Spleen (tissue), 11 donors: ENCODE data around the gene PAQR7. TPM values are rescaled to one million over a fixed set of nuclear protein-coding genes. Genes with fewer than 3 reads are reported as not detected.

ENCODE experiments used
- DNase-seq: peaks from one replicate; pipeline ENCODE4 v3.0.0-alpha.2; 2020
- H3K27ac ChIP-seq, 8 donors: fragments of 200-600 bp; sonication (generic) in 7 of 8; 1 replicate in 4 of 8; 2 replicates in 4 of 8; pipeline versions ENCODE4 v1.5.0 to v1.8.0; 2016 to 2021; ENCODE audit warnings: inconsistent platforms in 4 of 8, mild to moderate bottlenecking in 4 of 8, moderate library complexity in 1 of 8
- H3K27me3 ChIP-seq, 7 donors: fragments of 200-600 bp; sonication (generic) in 6 of 7; replicated peaks in 1 of 7; 1 replicate in 4 of 7; 2 replicates in 3 of 7; pipeline versions ENCODE4 v1.5.0 to v1.8.0; 2016 to 2021; ENCODE audit warnings: inconsistent platforms in 3 of 7, mild to moderate bottlenecking in 1 of 7
- H3K36me3 ChIP-seq, 6 donors: fragments of 200-600 bp; sonication (generic) in 5 of 6; 1 replicate in 4 of 6; 2 replicates in 2 of 6; pipeline versions ENCODE4 v1.5.0 to v1.8.0; 2016 to 2021; ENCODE audit warnings: inconsistent platforms in 2 of 6
- H3K4me1 ChIP-seq, 6 donors: fragments of 200-600 bp; sonication (generic) in 5 of 6; 1 replicate in 3 of 6; 2 replicates in 3 of 6; pipeline versions ENCODE4 v1.5.0 to v1.8.0; 2016 to 2021; ENCODE audit warnings: inconsistent platforms in 3 of 6
- H3K4me3 ChIP-seq, 8 donors: fragments of 200-600 bp; sonication (generic) in 7 of 8; 1 replicate in 4 of 8; 2 replicates in 4 of 8; pipeline versions ENCODE4 v1.5.0 to v1.8.0; 2016 to 2021; ENCODE audit warnings: inconsistent platforms in 4 of 8, mild to moderate bottlenecking in 4 of 8, moderate library complexity in 2 of 8
- H3K9me3 ChIP-seq, 8 donors: fragments of 200-600 bp; sonication (generic) in 7 of 8; 1 replicate in 4 of 8; 2 replicates in 4 of 8; pipeline versions ENCODE4 v1.5.0 to v1.8.0; 2016 to 2021; ENCODE audit warnings: inconsistent platforms in 4 of 8
- CTCF ChIP-seq, 11 experiments: fragments of 200-600 bp in 7 of 11; fragments of 450-650 bp in 4 of 11; sonication (generic) in 4 of 11; IDR thresholded peaks in 8 of 11; conservative IDR thresholded peaks in 3 of 11; 1 replicate in 7 of 11; 2 replicates in 4 of 11; pipeline versions ENCODE4 v1.4.0 to v1.8.0; 2016 to 2021; ENCODE audit warnings: antibody characterized with exemption in 11 of 11, inconsistent platforms in 4 of 11, mild to moderate bottlenecking in 1 of 11
- POLR2A ChIP-seq, 3 donors: fragments of 450-650 bp; IDR thresholded peaks; one replicate each; pipeline ENCODE4 v1.5.1; 2017; ENCODE audit warnings: antibody characterized with exemption in 3 of 3, mild to moderate bottlenecking in 1 of 3
- POLR2AphosphoS5 ChIP-seq, 3 donors: sonication (generic); formaldehyde crosslinking; IDR thresholded peaks; one replicate each; pipeline ENCODE4 v1.5.1; 2017; ENCODE audit warnings: antibody characterized with exemption in 3 of 3
- WGBS, 5 donors: extraction: QIAGEN DNeasy Blood & Tissue Kit in 3 of 5; methylation state at CpG; one replicate each; pipeline versions ENCODE4 v1.1.5 to v1.1.7; 2013 to 2018; 5-methylcytosine and 5-hydroxymethylcytosine counted together
- intact Hi-C: fragments of 100-400 bp; cut with DNase I; formaldehyde crosslinking; loops from one replicate; pipeline ENCODE4 v1.15.0; 2023; ENCODE audit warnings: low total_unique reads
- polyA plus RNA-seq, 3 donors: library from polyadenylated mRNA; stranded (reverse); fragments of 200-250 nt; gene quantifications; one replicate each; pipeline ENCODE4 v1.2.1, GENCODE V29; 2013
- total RNA-seq, 7 donors: library from RNA; depleted of rRNA in 3 of 7; stranded (reverse); fragments of >200 nt in 3 of 7; fragmentation: NEBNext Ultra II Directional in 4 of 7; extraction: Animal tissue kit (Norgen Biotek cat#: 25700) in 4 of 7; gene quantifications; one replicate each; pipeline versions ENCODE4 v1.1.0 to v1.2.1, GENCODE V29; 2016 to 2021
- donor health status: healthy with polysubstance abuse.
- donor health status: DM: no; HTN: no; CAD: no; lungs with moderate emphysema.
- donor health status: DM: no; HTN: no; CAD: no.
- donor health status: Bipolar disorder and iron deficiency.
- donor health status: healthy.
- donor health status: DM: no; HTN: no; CAD: no.
- donor health status: DM: yes; HTN: yes; CAD: no.

The PAQR7 gene
- total and polyA plus RNA-seq, 10 donors = 3.0 to 14.2 (median 9.3) TPM

DNA sequence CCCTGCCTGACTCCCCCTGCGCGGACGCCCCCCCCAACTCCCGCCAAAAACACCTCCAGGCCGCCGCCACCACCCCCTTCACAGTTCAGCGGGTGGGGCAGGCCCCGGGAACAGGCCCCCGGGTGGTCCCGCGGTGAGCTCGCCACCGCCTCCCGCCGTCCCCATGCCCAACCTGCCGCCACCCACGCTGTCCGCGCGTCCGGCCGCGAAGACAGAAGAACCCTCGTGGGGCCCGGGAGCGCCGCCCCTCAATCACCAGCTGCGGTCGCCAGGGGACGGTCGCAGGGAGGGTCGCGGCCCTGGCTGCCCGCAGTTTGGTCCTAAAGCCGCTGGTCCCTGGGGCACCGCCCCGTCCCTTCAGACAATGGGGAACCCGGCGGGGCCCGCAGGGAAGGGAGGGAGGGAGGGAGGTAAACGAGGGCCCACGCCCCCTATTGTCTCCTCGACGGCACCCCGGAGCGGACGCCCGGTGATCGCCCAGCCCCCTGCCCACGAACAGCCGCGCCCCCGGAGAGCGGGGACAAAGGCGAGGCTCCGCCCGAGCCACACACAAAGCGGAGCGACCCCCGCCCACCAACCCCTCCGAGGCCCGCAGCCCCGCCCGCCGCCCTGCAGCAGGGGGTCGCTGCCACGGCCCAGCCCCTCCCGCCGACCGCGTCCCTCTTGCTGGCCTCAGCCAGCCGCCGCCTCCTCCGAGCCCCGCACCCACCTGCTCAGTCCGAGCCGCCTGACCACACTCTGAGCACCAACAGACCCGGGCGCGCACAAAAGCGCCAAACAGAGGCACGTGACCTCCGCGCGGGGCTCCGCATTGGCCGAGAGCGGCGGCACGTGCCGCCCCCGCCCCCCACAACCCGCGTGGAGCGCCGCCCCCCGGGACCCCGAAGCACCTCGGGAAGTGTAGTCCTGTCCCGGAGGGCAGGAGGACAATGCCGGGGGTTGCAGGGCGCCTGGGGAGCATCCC is 30.5 kb upstream of the PAQR7 start, which contains the start of gene STMN1:
STMN1 (minus strand) TSS at position 740 of the 964 bp plus-strand sequence. CDS start 1,743 bp downstream, outside the sequence.
- Histone ChIP-seq H3K27me3 (peaks cover 0 to 5% (median 0%) of the 10 kb centered on the region in 7 donors), H3K4me3 (peak within 1 kb of the TSS; percentile 67 to 94 (median 84)), H3K27ac (peak within 1 kb of the TSS in 7 of 8 donors; percentile 55 to 81 (median 79)), H3K9me3 (no peaks in the 10 kb centered on the region), H3K4me1 (peaks cover 10 to 43% (median 24%) of the 10 kb centered on the region in 6 donors), H3K36me3 (peaks cover 0 to 27% (median 2%) of the 10 kb centered on the region in 6 donors)
- WGBS, 5 donors = 0 to 1% (median 1%) methylated on average over 31 to 102 of the region's 102 CpGs
- TF ChIP-seq POLR2A (IDR thresholded peaks at IDR 0.05) = peak in 2 of 3 donors; percentile 59 to 94
- TF ChIP-seq CTCF (IDR thresholded peaks at IDR 0.05 in 8 of 11, conservative IDR thresholded peaks at IDR 0.05 in 3 of 11) = no peak
- TF ChIP-seq POLR2AphosphoS5 (IDR thresholded peaks at IDR 0.05) = peak; percentile 93 to 99 (median 97)
- intact Hi-C loops = no loop called here
- DNase-seq = peak; percentile 95

DNA sequence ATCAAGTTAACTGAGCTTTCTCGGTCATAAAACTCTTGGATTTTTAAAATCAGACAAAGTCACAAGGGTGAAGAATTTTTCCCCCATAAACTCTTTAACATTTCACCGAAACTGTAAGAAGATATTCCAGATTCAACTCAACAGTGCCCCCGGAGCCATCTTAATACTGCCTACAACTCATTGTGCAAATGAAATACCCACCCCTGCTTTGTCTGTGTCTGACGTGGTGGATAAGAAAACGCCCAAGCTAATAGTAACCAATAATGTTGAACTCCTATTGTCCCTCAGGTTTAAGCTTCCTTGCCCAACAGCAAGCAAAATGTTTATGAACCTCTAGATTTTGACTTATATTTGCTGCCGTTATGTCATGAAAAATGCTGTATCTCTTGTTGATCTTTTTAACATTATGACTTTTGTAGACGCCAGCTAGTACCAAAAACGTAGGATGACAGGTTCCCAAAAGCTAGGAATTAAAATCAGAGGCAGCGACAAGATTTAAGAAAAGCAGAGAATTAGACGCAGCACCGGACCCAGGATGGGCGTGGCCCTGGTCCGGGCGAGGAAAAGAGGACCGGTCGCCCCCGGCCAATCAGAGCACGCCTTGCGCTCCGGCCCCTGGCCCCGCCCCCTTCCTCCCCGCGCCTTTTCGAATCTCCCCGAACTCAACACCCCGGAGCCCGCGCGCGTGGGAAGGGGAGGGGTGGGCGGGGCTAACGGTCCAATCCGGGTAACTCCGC is 29.6 kb upstream of the PAQR7 start:
- H3K27ac ChIP-seq = peak overlapping the region in 7 of 8 donors; percentile 41 to 81 (median 79)
- no peaks in the 10 kb centered on the region for H3K9me3 ChIP-seq
- WGBS, 5 donors = 0 to 3% (median 1%) methylated on average over 19 to 34 of the region's 34 CpGs

DNA sequence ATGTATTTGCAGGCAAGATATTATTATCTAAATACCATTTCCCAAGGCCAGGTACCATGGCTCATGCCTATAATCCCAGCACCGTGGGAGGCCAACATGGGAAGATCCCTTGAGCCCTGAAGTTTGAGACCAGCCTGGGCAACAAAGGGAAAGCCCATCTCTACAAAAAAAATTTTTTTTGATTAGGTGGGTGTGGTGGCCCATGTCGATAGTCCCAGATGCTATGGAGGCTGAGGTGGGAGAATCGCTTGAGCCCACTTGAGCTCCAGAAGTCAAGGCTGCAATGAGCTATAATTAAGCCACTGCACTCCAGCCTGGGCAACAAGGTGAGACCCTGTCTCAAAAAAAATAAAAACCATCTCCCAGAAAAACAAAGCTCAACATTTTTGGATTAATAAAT is 28.5 kb upstream of the PAQR7 start:
- peaks cover 0 to 46% (median 12%) of the 10 kb centered on the region in 6 donors for H3K36me3 ChIP-seq
- WGBS, 5 donors = 70 to 80% (median 78%) methylated on average over 3 of the region's 3 CpGs
- DNase-seq = no peak
- H3K9me3 ChIP-seq = no peaks in the 10 kb centered on the region
- intact Hi-C loops = no loop called here
- TF ChIP-seq CTCF (IDR thresholded peaks at IDR 0.05 in 8 of 11, conservative IDR thresholded peaks at IDR 0.05 in 3 of 11) (no peak), POLR2AphosphoS5 (IDR thresholded peaks at IDR 0.05) (no peak), POLR2A (IDR thresholded peaks at IDR 0.05) (no peak)
- peaks cover 0 to 5% (median 0%) of the 10 kb centered on the region in 7 donors for H3K27me3 ChIP-seq
- H3K27ac ChIP-seq = no peak overlapping the region
- no peak overlapping the region for H3K4me3 ChIP-seq
- H3K4me1 ChIP-seq = peaks cover 10 to 43% (median 24%) of the 10 kb centered on the region in 6 donors

More for the DNA sequence above, 29.6 kb upstream of the PAQR7 start:
- peak in 2 of 3 donors; percentile 39 to 50 for TF ChIP-seq POLR2AphosphoS5 (IDR thresholded peaks at IDR 0.05)
- peak in 1 of 11 experiments; percentile 15 for TF ChIP-seq CTCF (IDR thresholded peaks at IDR 0.05 in 8 of 11, conservative IDR thresholded peaks at IDR 0.05 in 3 of 11)
- TF ChIP-seq POLR2A (IDR thresholded peaks at IDR 0.05) = no peak
- Histone ChIP-seq H3K4me1 (peaks cover 10 to 43% (median 24%) of the 10 kb centered on the region in 6 donors), H3K4me3 (peak overlapping the region; percentile 67 to 94 (median 84)), H3K27me3 (peaks cover 0 to 5% (median 0%) of the 10 kb centered on the region in 7 donors), H3K36me3 (peaks cover 0 to 35% (median 6%) of the 10 kb centered on the region in 6 donors)
- peak; percentile 98 for DNase-seq
- intact Hi-C loops = no loop called here
